Hematopoietic multipotent progenitor cell treated with erythropoietin and hydrocortisone succinate and interleukin-3 and kit ligand, for 15 days (in vitro differentiated cells): Measurements from ENCODE around the gene SRI.
"Not testable (repeated sequence)": the region's sequence is repeated elsewhere in the genome, so short reads cannot be mapped to it uniquely, and the experiment has no call there.

Experiments used
- DNase-seq: peaks from one replicate; pipeline ENCODE4 v3.0.0-alpha.2; 2015; ENCODE audit warnings: low spot score

Gene SRI

DNA sequence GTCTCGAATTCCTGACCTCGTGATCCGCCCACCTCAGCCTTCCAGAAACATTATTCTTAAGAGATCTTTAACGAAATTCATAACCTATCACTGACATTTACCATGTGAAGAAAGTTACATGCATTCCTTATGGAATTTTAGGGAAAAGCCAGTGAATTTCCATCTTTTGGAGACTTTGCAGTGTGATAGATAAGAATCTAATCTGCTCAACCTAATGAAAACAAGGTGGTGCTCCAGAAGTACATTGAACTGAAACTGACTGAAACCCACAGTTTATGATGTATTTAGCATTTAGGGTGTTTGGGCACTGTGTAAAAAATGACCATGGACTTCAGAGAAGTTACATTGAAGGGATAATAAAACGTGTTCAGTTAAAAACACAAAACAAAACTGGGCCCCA, 43.6 kb downstream of the SRI start:
- DNase-seq, result no peak

GRCh38 chr7:88172842-88173241, 47.0 kb downstream of the SRI start:
- DNase-seq, result no peak

- peak; percentile 36 for DNase-seq
These were observed 50.0 kb downstream of the SRI start for GRCh38 chr7:88169717-88170320.

DNA sequence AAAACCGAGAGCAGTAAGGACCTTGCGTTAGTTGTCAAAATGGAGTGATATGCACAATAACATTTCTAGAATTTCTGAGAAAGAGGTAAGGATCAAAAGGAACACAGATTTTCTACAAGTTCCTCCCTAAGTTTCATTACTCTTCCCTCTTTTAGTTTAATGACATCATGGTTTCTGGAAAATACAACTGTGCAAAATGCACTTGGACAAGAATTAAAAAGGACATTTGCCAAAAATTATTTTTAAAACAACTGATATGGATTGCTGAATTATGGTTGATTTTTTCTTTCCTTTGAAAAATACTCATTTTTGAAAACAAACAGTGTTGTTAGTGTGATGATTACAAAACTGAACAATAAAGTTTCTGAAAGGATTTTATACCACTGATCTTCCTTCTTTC, 52.1 kb downstream of the SRI start:
- DNase-seq, result no peak

DNA sequence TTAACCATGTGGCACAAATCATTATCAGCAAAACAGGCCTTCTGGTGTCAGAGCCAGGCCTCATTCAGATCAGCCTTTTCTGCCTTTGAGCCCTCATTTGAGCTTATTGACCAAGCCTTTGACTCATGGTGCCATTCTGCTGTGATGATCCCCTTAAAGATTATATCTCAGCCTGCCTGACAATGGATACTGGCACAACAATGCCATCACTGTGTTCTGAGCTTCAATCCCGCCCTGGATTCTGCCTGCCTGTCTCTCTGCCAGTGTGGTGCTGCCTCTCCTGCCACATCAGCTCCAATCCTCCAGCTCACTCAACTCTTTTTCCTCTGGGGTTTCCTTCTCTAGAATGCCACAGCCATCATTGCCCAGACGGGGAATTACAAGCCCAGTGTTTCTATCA, 52.6 kb downstream of the SRI start:
- no peak for DNase-seq

DNA sequence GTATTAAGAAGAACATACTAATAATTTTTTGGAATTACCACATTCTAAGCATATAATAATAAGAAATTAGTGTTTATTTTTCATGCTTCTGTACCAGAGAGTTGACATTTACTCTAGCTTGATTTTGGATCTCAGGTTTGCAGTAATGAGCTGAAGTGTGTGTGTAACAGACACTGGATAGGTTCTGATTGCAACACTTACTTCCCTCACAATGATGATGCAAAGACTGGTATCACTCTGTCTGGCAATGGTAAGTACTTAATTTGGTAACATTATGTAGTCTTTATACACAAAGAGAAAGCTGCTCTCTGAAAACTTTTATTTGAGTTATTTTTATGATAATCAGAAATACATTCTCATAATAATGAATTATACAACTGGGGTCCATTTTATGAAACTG, 54.1 kb downstream of the SRI start:
- DNase-seq, result no peak

GRCh38 chr7:88159741-88160140, 60.1 kb downstream of the SRI start:
- DNase-seq, result not testable (repeated sequence)

- no peak for DNase-seq
These were observed 63.5 kb downstream of the SRI start for GRCh38 chr7:88156356-88156755.

DNA sequence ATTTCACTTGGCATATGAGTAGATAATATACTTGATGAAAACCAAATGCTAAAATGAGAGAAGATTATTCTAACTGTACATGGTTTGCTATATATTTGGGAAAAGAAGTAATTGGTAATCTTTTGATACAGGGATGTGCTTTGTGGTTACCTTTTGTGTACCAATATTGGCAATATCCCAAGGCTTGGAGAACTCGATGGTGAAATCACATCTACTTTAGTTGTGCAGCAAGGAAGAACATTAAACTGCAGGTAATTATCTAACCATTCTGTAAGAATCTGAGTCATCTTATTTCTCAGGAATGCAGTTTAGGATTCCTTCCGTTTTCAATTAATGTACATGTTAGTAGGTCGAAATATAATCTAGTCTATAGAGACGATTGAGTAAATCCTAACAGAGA, 64.1 kb downstream of the SRI start:
- DNase-seq, result no peak
